ENCODE results near the gene WDR45B.

- TF ChIP-seq ESRRG (CRISPR knock-in tag; IDR thresholded peaks at IDR 0.05): no peak
- no peak for TF ChIP-seq CSDC2 (CRISPR knock-in tag; IDR thresholded peaks at IDR 0.05)
- TF ChIP-seq PATZ1 (CRISPR knock-in tag; IDR thresholded peaks at IDR 0.05; ENCODE audit: borderline replicate concordance): no peak
- no peak for TF ChIP-seq ZNF565 (CRISPR knock-in tag; conservative IDR thresholded peaks at IDR 0.05; ENCODE audit: low read depth)
These were observed 37.0 kb upstream of the WDR45B start for GRCh38 chr17:82685291-82685690.
